Activated naive CD8-positive, alpha-beta T cell treated with anti-CD3 and anti-CD28 coated beads, Interleukin-2, amount 10 ng/mL, durations not matched to agents 7 days and 5 days (primary cell): ENCODE data around the gene VSX2. TPM values are rescaled to one million over a fixed set of nuclear protein-coding genes. Genes with fewer than 3 reads are reported as not detected.

Experiments
- ATAC-seq: fragments of 150-1000 bp; cut with Tn5 transposase; one replicate; pipeline ENCODE4 v1.10.0; 2021; ENCODE audit warnings: low read depth, moderate library complexity
- POLR2A ChIA-PET: fragments of 350-600 bp; sonication (Branson Sonifier 250); formaldehyde crosslinking; loops from one replicate; lab custom pipeline; 2021; ENCODE audit warnings: antibody characterized with exemption; lab: Charles Lee
- DNase-seq: peaks from one replicate; pipeline ENCODE4 v3.0.0; 2021
- H3K27ac Mint-ChIP-seq: one replicate; pipeline ENCODE4 v1.8.0; 2022; ENCODE audit warnings: mild to moderate bottlenecking, mixed read lengths
- H3K27me3 Mint-ChIP-seq: one replicate; pipeline ENCODE4 v1.8.0; 2022; ENCODE audit warnings: mild to moderate bottlenecking, moderate library complexity, mixed read lengths
- H3K36me3 Mint-ChIP-seq: one replicate; pipeline ENCODE4 v1.8.0; 2021; ENCODE audit warnings: mild to moderate bottlenecking, mixed read lengths
- H3K4me1 Mint-ChIP-seq: one replicate; pipeline ENCODE4 v1.8.0; 2021; ENCODE audit warnings: mixed read lengths
- H3K4me3 Mint-ChIP-seq: one replicate; pipeline ENCODE4 v1.8.0; 2022; ENCODE audit warnings: mild to moderate bottlenecking, moderate library complexity, mixed read lengths
- H3K9me3 Mint-ChIP-seq: one replicate; pipeline ENCODE4 v1.8.0; 2021; ENCODE audit warnings: mixed read lengths
- total RNA-seq, 2 experiments: library from RNA; stranded (reverse); gene quantifications; one replicate each; pipeline ENCODE4 v1.2.3, GENCODE V29; 2021

VSX2 gene
- total RNA-seq, 2 experiments from 2014 or later, result not detected

GRCh38 chr14:74278080-74278479, 38.8 kb downstream of the VSX2 start:
- no peak overlapping the region for H3K4me3 Mint-ChIP-seq
- POLR2A ChIA-PET, result interaction anchor here (0.5 kb wide), 1 partner anchor 51 kb away, joined by 4 read pairs; no protein-coding TSS in a partner anchor
- no peak for ATAC-seq
- no peak overlapping the region for H3K27ac Mint-ChIP-seq
- peaks cover 4% of the 10 kb centered on the region for H3K9me3 Mint-ChIP-seq
- no peak for DNase-seq
- H3K27me3 Mint-ChIP-seq, result no peaks in the 10 kb centered on the region
- peaks cover 3% of the 10 kb centered on the region for H3K4me1 Mint-ChIP-seq
- peaks cover 13% of the 10 kb centered on the region for H3K36me3 Mint-ChIP-seq

GRCh38 chr14:74281069-74281468, 41.8 kb downstream of the VSX2 start:
- no peaks in the 10 kb centered on the region for H3K27me3 Mint-ChIP-seq
- no peak overlapping the region for H3K27ac Mint-ChIP-seq
- no peaks in the 10 kb centered on the region for H3K4me1 Mint-ChIP-seq
- H3K9me3 Mint-ChIP-seq, result peaks cover 4% of the 10 kb centered on the region
- H3K36me3 Mint-ChIP-seq, result peaks cover 19% of the 10 kb centered on the region
- DNase-seq (no peak), ATAC-seq (no peak)
- POLR2A ChIA-PET, result no interaction called here
- no peak overlapping the region for H3K4me3 Mint-ChIP-seq

- H3K36me3 Mint-ChIP-seq, result peaks cover 11% of the 10 kb centered on the region
- POLR2A ChIA-PET, result no interaction called here
- H3K9me3 Mint-ChIP-seq, result no peaks in the 10 kb centered on the region
- ATAC-seq, result no peak
- no peak overlapping the region for H3K27ac Mint-ChIP-seq
- no peak overlapping the region for H3K4me3 Mint-ChIP-seq
- H3K4me1 Mint-ChIP-seq, result no peaks in the 10 kb centered on the region
- DNase-seq, result no peak
- H3K27me3 Mint-ChIP-seq, result no peaks in the 10 kb centered on the region
These were observed 47.5 kb downstream of the VSX2 start for GRCh38 chr14:74286736-74287135.

GRCh38 chr14:74289801-74290200, 50.6 kb downstream of the VSX2 start:
- H3K36me3 Mint-ChIP-seq, result peaks cover 2% of the 10 kb centered on the region
- H3K4me1 Mint-ChIP-seq, result no peaks in the 10 kb centered on the region
- POLR2A ChIA-PET, result no interaction called here
- no peak for ATAC-seq
- no peaks in the 10 kb centered on the region for H3K9me3 Mint-ChIP-seq
- H3K27me3 Mint-ChIP-seq, result no peaks in the 10 kb centered on the region
- DNase-seq, result no peak
- no peak overlapping the region for H3K4me3 Mint-ChIP-seq
- H3K27ac Mint-ChIP-seq, result no peak overlapping the region

GRCh38 chr14:74290415-74290814, 51.2 kb downstream of the VSX2 start:
- no peaks in the 10 kb centered on the region for H3K27me3 Mint-ChIP-seq
- no peaks in the 10 kb centered on the region for H3K9me3 Mint-ChIP-seq
- no peak overlapping the region for H3K4me3 Mint-ChIP-seq
- POLR2A ChIA-PET, result no interaction called here
- ATAC-seq (no peak), DNase-seq (no peak)
- peaks cover 2% of the 10 kb centered on the region for H3K36me3 Mint-ChIP-seq
- H3K27ac Mint-ChIP-seq, result no peak overlapping the region
- no peaks in the 10 kb centered on the region for H3K4me1 Mint-ChIP-seq

- no peaks in the 10 kb centered on the region for H3K36me3 Mint-ChIP-seq
- ATAC-seq (no peak), DNase-seq (no peak)
- no peak overlapping the region for H3K4me3 Mint-ChIP-seq
- POLR2A ChIA-PET, result no interaction called here
- no peaks in the 10 kb centered on the region for H3K27me3 Mint-ChIP-seq
- no peaks in the 10 kb centered on the region for H3K4me1 Mint-ChIP-seq
- no peak overlapping the region for H3K27ac Mint-ChIP-seq
- H3K9me3 Mint-ChIP-seq, result no peaks in the 10 kb centered on the region
These were observed 52.8 kb downstream of the VSX2 start for GRCh38 chr14:74292061-74292460.

GRCh38 chr14:74293606-74294005, 54.4 kb downstream of the VSX2 start:
- DNase-seq (no peak), ATAC-seq (no peak)
- no peaks in the 10 kb centered on the region for H3K9me3 Mint-ChIP-seq
- no peak overlapping the region for H3K27ac Mint-ChIP-seq
- peaks cover 1% of the 10 kb centered on the region for H3K36me3 Mint-ChIP-seq
- H3K4me3 Mint-ChIP-seq, result no peak overlapping the region
- no peaks in the 10 kb centered on the region for H3K4me1 Mint-ChIP-seq
- no peaks in the 10 kb centered on the region for H3K27me3 Mint-ChIP-seq
- POLR2A ChIA-PET, result no interaction called here

GRCh38 chr14:74296037-74296467, 56.8 kb downstream of the VSX2 start:
- no peak overlapping the region for H3K4me3 Mint-ChIP-seq
- no peaks in the 10 kb centered on the region for H3K9me3 Mint-ChIP-seq
- peaks cover 3% of the 10 kb centered on the region for H3K4me1 Mint-ChIP-seq
- H3K27me3 Mint-ChIP-seq, result no peaks in the 10 kb centered on the region
- DNase-seq (no peak), ATAC-seq (no peak)
- POLR2A ChIA-PET, result interaction anchor here (0.7 kb wide), 1 partner anchor 11 kb away, joined by 3 read pairs; no protein-coding TSS in a partner anchor
- peaks cover 3% of the 10 kb centered on the region for H3K36me3 Mint-ChIP-seq
- no peak overlapping the region for H3K27ac Mint-ChIP-seq

GRCh38 chr14:74297986-74298385, 58.7 kb downstream of the VSX2 start:
- peaks cover 3% of the 10 kb centered on the region for H3K36me3 Mint-ChIP-seq
- no peaks in the 10 kb centered on the region for H3K27me3 Mint-ChIP-seq
- no peaks in the 10 kb centered on the region for H3K9me3 Mint-ChIP-seq
- ATAC-seq, result no peak
- no peak overlapping the region for H3K27ac Mint-ChIP-seq
- no peak overlapping the region for H3K4me3 Mint-ChIP-seq
- POLR2A ChIA-PET, result no interaction called here
- H3K4me1 Mint-ChIP-seq, result peaks cover 11% of the 10 kb centered on the region
- DNase-seq, result no peak

GRCh38 chr14:74299061-74299545, 59.9 kb downstream of the VSX2 start:
- Mint-ChIP-seq H3K4me1 (peaks cover 17% of the 10 kb centered on the region), H3K4me3 (peak overlapping the region; percentile 2), H3K9me3 (no peaks in the 10 kb centered on the region), H3K27me3 (no peaks in the 10 kb centered on the region), H3K36me3 (peaks cover 3% of the 10 kb centered on the region), H3K27ac (peak overlapping the region; percentile 64)
- no peak for DNase-seq
- POLR2A ChIA-PET, result no interaction called here
- ATAC-seq, result no peak

- no peaks in the 10 kb centered on the region for H3K9me3 Mint-ChIP-seq
- H3K27me3 Mint-ChIP-seq, result no peaks in the 10 kb centered on the region
- peaks cover 17% of the 10 kb centered on the region for H3K4me1 Mint-ChIP-seq
- POLR2A ChIA-PET, result no interaction called here
- ATAC-seq (no peak), DNase-seq (no peak)
- H3K4me3 Mint-ChIP-seq, result peak overlapping the region; percentile 99
- H3K27ac Mint-ChIP-seq, result peak overlapping the region; percentile 96
- H3K36me3 Mint-ChIP-seq, result peaks cover 3% of the 10 kb centered on the region
These were observed 62.4 kb downstream of the VSX2 start for GRCh38 chr14:74301594-74302151.

- H3K27me3 Mint-ChIP-seq, result no peaks in the 10 kb centered on the region
- no peaks in the 10 kb centered on the region for H3K9me3 Mint-ChIP-seq
- peaks cover 3% of the 10 kb centered on the region for H3K36me3 Mint-ChIP-seq
- peak overlapping the region; percentile 99 for H3K4me3 Mint-ChIP-seq
- H3K27ac Mint-ChIP-seq, result peak overlapping the region; percentile 96
- peaks cover 17% of the 10 kb centered on the region for H3K4me1 Mint-ChIP-seq
- POLR2A ChIA-PET, result interaction anchor here (0.7 to 1.1 kb wide), 2 partner anchors 62 to 100 kb away, joined by 3 read pairs; no protein-coding TSS in a partner anchor
- ATAC-seq, result peak; percentile 72
- no peak for DNase-seq
These were observed 62.9 kb downstream of the VSX2 start for GRCh38 chr14:74302152-74302628.

GRCh38 chr14:74302634-74303569, 63.7 kb downstream of the VSX2 start, which contains the start of gene ABCD4:
TSS of gene ABCD4 (minus strand) at chr14:74302934. CDS start at chr14:74302912, 22 bp downstream.
- H3K27ac Mint-ChIP-seq, result peak within 1 kb of the TSS; percentile 96
- peaks cover 17% of the 10 kb centered on the region for H3K4me1 Mint-ChIP-seq
- H3K4me3 Mint-ChIP-seq, result peak within 1 kb of the TSS; percentile 99
- no peaks in the 10 kb centered on the region for H3K9me3 Mint-ChIP-seq
- no peaks in the 10 kb centered on the region for H3K27me3 Mint-ChIP-seq
- ATAC-seq (peak; percentile 94), DNase-seq (peak; percentile 83)
- POLR2A ChIA-PET, result interaction anchor here (0.7 to 1.1 kb wide), 2 partner anchors 62 to 99 kb away, joined by 3 read pairs; no protein-coding TSS in a partner anchor
- H3K36me3 Mint-ChIP-seq, result peaks cover 3% of the 10 kb centered on the region
